ENCODE measurements around the gene PCCA.

GRCh38 chr13:100361504-100361903 is 272.6 kb downstream of the PCCA start:
- TF ChIP-seq CTCF (IDR thresholded peaks at IDR 0.05; ENCODE audit: borderline replicate concordance, extremely low read depth, low read length, poor library complexity, severe bottlenecking) (no peak), EZH2 (IDR thresholded peaks at IDR 0.05; ENCODE audit: borderline replicate concordance, low read depth, low read length, severe bottlenecking) (no peak)

All from DND-41 (cell line).